ENCODE measurements around the gene CCDC15. TPM values are rescaled to one million over a fixed set of nuclear protein-coding genes. Genes with fewer than 3 reads are reported as not detected.
"Not testable (repeated sequence)": the region's sequence is repeated elsewhere in the genome, so short reads cannot be mapped to it uniquely, and the experiment has no call there.

The CCDC15 gene
- total RNA-seq, 1 experiment from 2014 or later: 1.2 TPM

GRCh38 chr11:124976531-124976930 lies 22.5 kb downstream of the CCDC15 start:
- in situ Hi-C loops (cut with HindIII; ENCODE audit: low pct_unique_long_range_greater_than_20kb, low sequenced_read_pairs): no loop called here
- no peak for DNase-seq (ENCODE audit: low read depth, low spot score)

GRCh38 chr11:124977006-124977405 lies 23.0 kb downstream of the CCDC15 start:
- no peak for DNase-seq (ENCODE audit: low read depth, low spot score)
- in situ Hi-C loops (cut with HindIII; ENCODE audit: low pct_unique_long_range_greater_than_20kb, low sequenced_read_pairs): no loop called here

- no peak for DNase-seq (ENCODE audit: low read depth, low spot score)
- in situ Hi-C loops (cut with HindIII; ENCODE audit: low pct_unique_long_range_greater_than_20kb, low sequenced_read_pairs): no loop called here
Measured at GRCh38 chr11:124978316-124978715, 24.3 kb downstream of the CCDC15 start.

- DNase-seq (ENCODE audit: low read depth, low spot score): no peak
- in situ Hi-C loops (cut with HindIII; ENCODE audit: low pct_unique_long_range_greater_than_20kb, low sequenced_read_pairs): no loop called here
Measured at GRCh38 chr11:124982043-124982442, 28.0 kb downstream of the CCDC15 start.

GRCh38 chr11:124983674-124984511 lies 29.9 kb downstream of the CCDC15 start:
- no peak for DNase-seq (ENCODE audit: low read depth, low spot score)
- in situ Hi-C loops (cut with HindIII; ENCODE audit: low pct_unique_long_range_greater_than_20kb, low sequenced_read_pairs): no loop called here

GRCh38 chr11:124984512-124984854 lies 30.5 kb downstream of the CCDC15 start:
- in situ Hi-C loops (cut with HindIII; ENCODE audit: low pct_unique_long_range_greater_than_20kb, low sequenced_read_pairs): no loop called here
- no peak for DNase-seq (ENCODE audit: low read depth, low spot score)

GRCh38 chr11:124987096-124987495 lies 33.1 kb downstream of the CCDC15 start:
- in situ Hi-C loops (cut with HindIII; ENCODE audit: low pct_unique_long_range_greater_than_20kb, low sequenced_read_pairs): no loop called here
- DNase-seq (ENCODE audit: low read depth, low spot score): no peak

GRCh38 chr11:124988063-124988462 lies 34.1 kb downstream of the CCDC15 start:
- in situ Hi-C loops (cut with HindIII; ENCODE audit: low pct_unique_long_range_greater_than_20kb, low sequenced_read_pairs): no loop called here
- DNase-seq (ENCODE audit: low read depth, low spot score): no peak

GRCh38 chr11:125001079-125001778 lies 47.2 kb downstream of the CCDC15 start:
- in situ Hi-C loops (cut with HindIII; ENCODE audit: low pct_unique_long_range_greater_than_20kb, low sequenced_read_pairs): no loop called here
- DNase-seq (ENCODE audit: low read depth, low spot score): no peak

GRCh38 chr11:125001849-125002248 lies 47.8 kb downstream of the CCDC15 start:
- no peak for DNase-seq (ENCODE audit: low read depth, low spot score)
- in situ Hi-C loops (cut with HindIII; ENCODE audit: low pct_unique_long_range_greater_than_20kb, low sequenced_read_pairs): no loop called here

GRCh38 chr11:125005491-125005890 lies 51.5 kb downstream of the CCDC15 start:
- in situ Hi-C loops (cut with HindIII; ENCODE audit: low pct_unique_long_range_greater_than_20kb, low sequenced_read_pairs): no loop called here
- DNase-seq (ENCODE audit: low read depth, low spot score): no peak

- in situ Hi-C loops (cut with HindIII; ENCODE audit: low pct_unique_long_range_greater_than_20kb, low sequenced_read_pairs): no loop called here
Measured at GRCh38 chr11:125016413-125016812, 62.4 kb downstream of the CCDC15 start.

GRCh38 chr11:125020342-125020741 lies 66.3 kb downstream of the CCDC15 start:
- in situ Hi-C loops (cut with HindIII; ENCODE audit: low pct_unique_long_range_greater_than_20kb, low sequenced_read_pairs): no loop called here
- no peak for DNase-seq (ENCODE audit: low read depth, low spot score)

More at GRCh38 chr11:125016413-125016812, 62.4 kb downstream of the CCDC15 start:
- DNase-seq (ENCODE audit: low read depth, low spot score): no peak

GRCh38 chr11:125022551-125022950 lies 68.5 kb downstream of the CCDC15 start:
- in situ Hi-C loops (cut with HindIII; ENCODE audit: low pct_unique_long_range_greater_than_20kb, low sequenced_read_pairs): no loop called here
- DNase-seq (ENCODE audit: low read depth, low spot score): peak; percentile 53

- no peak for DNase-seq (ENCODE audit: low read depth, low spot score)
- in situ Hi-C loops (cut with HindIII; ENCODE audit: low pct_unique_long_range_greater_than_20kb, low sequenced_read_pairs): no loop called here
Measured at GRCh38 chr11:125025968-125026367, 72.0 kb downstream of the CCDC15 start.

GRCh38 chr11:125029431-125029830 lies 75.4 kb downstream of the CCDC15 start:
- in situ Hi-C loops (cut with HindIII; ENCODE audit: low pct_unique_long_range_greater_than_20kb, low sequenced_read_pairs); DNase-seq (ENCODE audit: low read depth, low spot score): not testable (repeated sequence)

- no peak for DNase-seq (ENCODE audit: low read depth, low spot score)
Measured at GRCh38 chr11:125036933-125037332, 82.9 kb downstream of the CCDC15 start.

GRCh38 chr11:125049164-125049792 lies 95.3 kb downstream of the CCDC15 start:
- in situ Hi-C loops (cut with HindIII; ENCODE audit: low pct_unique_long_range_greater_than_20kb, low sequenced_read_pairs): no loop called here
- no peak for DNase-seq (ENCODE audit: low read depth, low spot score)

More at GRCh38 chr11:125036933-125037332, 82.9 kb downstream of the CCDC15 start:
- in situ Hi-C loops (cut with HindIII; ENCODE audit: low pct_unique_long_range_greater_than_20kb, low sequenced_read_pairs): no loop called here

Data from SK-MEL-5 (cell line).